GM18505 (cell line): ENCODE data around the gene SH3BP1.
"Not testable (repeated sequence)": the region's sequence is repeated elsewhere in the genome, so short reads cannot be mapped to it uniquely, and the experiment has no call there.

Experiments used
- ATAC-seq: cut with Tn5 transposase; IDR thresholded peaks from one replicate; pipeline ENCODE4 v1.9.1; 2021; ENCODE audit not compliant: unreplicated experiment
- POLR2A ChIP-seq: IDR thresholded peaks from 4 replicates; pipeline ENCODE4 v1.6.1; 2011; ENCODE audit warnings: borderline replicate concordance; ENCODE audit not compliant: insufficient read depth, insufficient read length; ENCODE audit errors: extremely low read depth

Gene SH3BP1

GRCh38 chr22:37647317-37647716, 7.8 kb downstream of the SH3BP1 start:
- no peak for TF ChIP-seq POLR2A

GRCh38 chr22:37647928-37648327, 8.5 kb downstream of the SH3BP1 start:
- no peak for TF ChIP-seq POLR2A
- ATAC-seq: no peak

More at GRCh38 chr22:37647317-37647716, 7.8 kb downstream of the SH3BP1 start:
- ATAC-seq: no peak

- no peak for ATAC-seq
- TF ChIP-seq POLR2A: no peak
Measured at GRCh38 chr22:37650463-37651136, 11.1 kb downstream of the SH3BP1 start.

- no peak for TF ChIP-seq POLR2A
- no peak for ATAC-seq
Measured at GRCh38 chr22:37654563-37655251, 15.2 kb downstream of the SH3BP1 start.

GRCh38 chr22:37655252-37655563, 15.7 kb downstream of the SH3BP1 start:
- no peak for ATAC-seq
- no peak for TF ChIP-seq POLR2A

GRCh38 chr22:37656583-37656982, 17.1 kb downstream of the SH3BP1 start:
- ATAC-seq: not testable (repeated sequence)

- ATAC-seq: no peak
Measured at GRCh38 chr22:37657590-37658132, 18.2 kb downstream of the SH3BP1 start.

GRCh38 chr22:37658133-37659065, 18.9 kb downstream of the SH3BP1 start, which contains the start of gene PDXP:
Gene PDXP (plus strand): TSS chr22:37658723. CDS start chr22:37658783, 60 bp downstream.
- peak; percentile 72 for ATAC-seq
- TF ChIP-seq POLR2A: peak; percentile 81

More at GRCh38 chr22:37657590-37658132, 18.2 kb downstream of the SH3BP1 start:
- TF ChIP-seq POLR2A: peak; percentile 10

GRCh38 chr22:37659066-37659896, 19.8 kb downstream of the SH3BP1 start:
- ATAC-seq: peak; percentile 8
- TF ChIP-seq POLR2A: no peak

GRCh38 chr22:37659897-37660708, 20.6 kb downstream of the SH3BP1 start:
- ATAC-seq: no peak
- no peak for TF ChIP-seq POLR2A

- no peak for TF ChIP-seq POLR2A
- ATAC-seq: no peak
Measured at GRCh38 chr22:37660709-37661045, 21.2 kb downstream of the SH3BP1 start.
